ENCODE results near the gene IGF2BP2. TPM values are rescaled to one million over a fixed set of nuclear protein-coding genes. Genes with fewer than 3 reads are reported as not detected.
A peak's percentile ranks its signal among the peaks of the same experiment; 100 is the strongest.

The IGF2BP2 gene
- total and polyA plus RNA-seq, 4 donors: 7.8 to 92.6 (median 11.8) TPM

DNA sequence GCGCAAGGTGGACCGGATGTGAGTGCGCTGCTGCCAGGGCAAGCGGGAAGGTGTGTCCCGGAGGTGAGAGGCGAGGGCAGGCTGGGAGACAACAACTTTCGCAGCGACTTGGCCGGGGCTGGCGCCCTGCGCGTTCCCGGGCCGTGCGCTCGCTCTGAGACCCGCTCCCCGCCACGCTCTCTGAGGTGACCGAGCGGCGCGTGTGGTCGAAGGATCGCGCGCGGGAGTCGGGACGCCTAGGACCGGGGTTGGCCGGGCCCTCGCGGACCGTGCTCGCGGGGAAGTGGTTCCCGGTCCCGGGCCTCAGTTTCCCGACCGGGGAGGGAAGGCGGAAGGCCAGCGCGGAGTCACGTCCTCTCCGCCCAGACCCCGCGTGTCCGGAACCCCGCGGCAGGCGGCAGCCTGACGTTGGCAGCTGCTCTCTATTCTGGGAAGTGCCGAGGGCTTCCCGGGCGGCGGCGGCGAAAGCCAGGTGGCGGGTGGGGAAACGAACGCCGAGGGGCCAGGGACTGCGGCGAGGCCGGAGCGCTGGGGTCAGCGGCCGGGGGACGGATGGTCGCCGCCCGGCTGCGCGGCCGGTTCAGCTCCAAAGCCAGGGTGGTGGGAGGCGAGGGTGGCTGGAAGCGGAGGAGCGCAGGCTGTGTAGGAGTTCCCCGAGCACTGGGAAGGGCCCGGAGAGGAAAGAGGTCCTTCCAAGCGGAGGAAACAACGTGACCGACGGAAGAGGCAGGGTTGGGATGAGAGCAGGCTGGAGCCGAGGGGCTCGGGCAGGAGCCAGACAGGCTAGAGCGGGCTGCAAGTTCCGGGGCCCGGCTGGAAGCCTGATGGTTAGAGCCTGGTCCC, 1.0 kb upstream of the IGF2BP2 start:
- Histone ChIP-seq H3K4me1 (ENCODE audit: control insufficient read depth in 5 of 5, insufficient read depth in 5 of 5, low read length in 5 of 5) (peaks cover 0 to 23% (median 1%) of the 10 kb centered on the region in 5 donors), H3K4me3 (peak overlapping the region; percentile 64), H3K27me3 (ENCODE audit: control insufficient read depth in 3 of 3, insufficient read depth in 3 of 3, low read length in 2 of 3) (no peaks in the 10 kb centered on the region), H3K9me3 (ENCODE audit: control insufficient read depth in 4 of 4, insufficient read depth in 3 of 4, low read length in 3 of 4) (no peaks in the 10 kb centered on the region), H3K9ac (ENCODE audit: insufficient read depth in 1 of 2, low read length in 2 of 2) (peak overlapping the region; percentile 11 to 73), H3K27ac (ENCODE audit: low read depth in 1 of 2, low read length in 1 of 2) (peak overlapping the region; percentile 65 to 83), H3K36me3 (ENCODE audit: control insufficient read depth in 4 of 4, insufficient read depth in 4 of 4, low read length in 4 of 4) (no peaks in the 10 kb centered on the region)
- DNase-seq: peak; percentile 67 to 78 (median 68)
- TF ChIP-seq, protein P1, sequence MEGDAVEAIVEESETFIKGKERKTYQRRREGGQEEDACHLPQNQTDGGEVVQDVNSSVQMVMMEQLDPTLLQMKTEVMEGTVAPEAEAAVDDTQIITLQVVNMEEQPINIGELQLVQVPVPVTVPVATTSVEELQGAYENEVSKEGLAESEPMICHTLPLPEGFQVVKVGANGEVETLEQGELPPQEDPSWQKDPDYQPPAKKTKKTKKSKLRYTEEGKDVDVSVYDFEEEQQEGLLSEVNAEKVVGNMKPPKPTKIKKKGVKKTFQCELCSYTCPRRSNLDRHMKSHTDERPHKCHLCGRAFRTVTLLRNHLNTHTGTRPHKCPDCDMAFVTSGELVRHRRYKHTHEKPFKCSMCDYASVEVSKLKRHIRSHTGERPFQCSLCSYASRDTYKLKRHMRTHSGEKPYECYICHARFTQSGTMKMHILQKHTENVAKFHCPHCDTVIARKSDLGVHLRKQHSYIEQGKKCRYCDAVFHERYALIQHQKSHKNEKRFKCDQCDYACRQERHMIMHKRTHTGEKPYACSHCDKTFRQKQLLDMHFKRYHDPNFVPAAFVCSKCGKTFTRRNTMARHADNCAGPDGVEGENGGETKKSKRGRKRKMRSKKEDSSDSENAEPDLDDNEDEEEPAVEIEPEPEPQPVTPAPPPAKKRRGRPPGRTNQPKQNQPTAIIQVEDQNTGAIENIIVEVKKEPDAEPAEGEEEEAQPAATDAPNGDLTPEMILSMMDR (IDR thresholded peaks at IDR 0.05; ENCODE audit: control extremely low read depth, extremely low read depth): no peak
- peak; percentile 31 for ATAC-seq (ENCODE audit: insufficient read depth, low FRiP score)
- whole genome bisulfite sequencing, 2 donors: 2% methylated on average over 79 to 90 of the region's 90 CpGs

DNA sequence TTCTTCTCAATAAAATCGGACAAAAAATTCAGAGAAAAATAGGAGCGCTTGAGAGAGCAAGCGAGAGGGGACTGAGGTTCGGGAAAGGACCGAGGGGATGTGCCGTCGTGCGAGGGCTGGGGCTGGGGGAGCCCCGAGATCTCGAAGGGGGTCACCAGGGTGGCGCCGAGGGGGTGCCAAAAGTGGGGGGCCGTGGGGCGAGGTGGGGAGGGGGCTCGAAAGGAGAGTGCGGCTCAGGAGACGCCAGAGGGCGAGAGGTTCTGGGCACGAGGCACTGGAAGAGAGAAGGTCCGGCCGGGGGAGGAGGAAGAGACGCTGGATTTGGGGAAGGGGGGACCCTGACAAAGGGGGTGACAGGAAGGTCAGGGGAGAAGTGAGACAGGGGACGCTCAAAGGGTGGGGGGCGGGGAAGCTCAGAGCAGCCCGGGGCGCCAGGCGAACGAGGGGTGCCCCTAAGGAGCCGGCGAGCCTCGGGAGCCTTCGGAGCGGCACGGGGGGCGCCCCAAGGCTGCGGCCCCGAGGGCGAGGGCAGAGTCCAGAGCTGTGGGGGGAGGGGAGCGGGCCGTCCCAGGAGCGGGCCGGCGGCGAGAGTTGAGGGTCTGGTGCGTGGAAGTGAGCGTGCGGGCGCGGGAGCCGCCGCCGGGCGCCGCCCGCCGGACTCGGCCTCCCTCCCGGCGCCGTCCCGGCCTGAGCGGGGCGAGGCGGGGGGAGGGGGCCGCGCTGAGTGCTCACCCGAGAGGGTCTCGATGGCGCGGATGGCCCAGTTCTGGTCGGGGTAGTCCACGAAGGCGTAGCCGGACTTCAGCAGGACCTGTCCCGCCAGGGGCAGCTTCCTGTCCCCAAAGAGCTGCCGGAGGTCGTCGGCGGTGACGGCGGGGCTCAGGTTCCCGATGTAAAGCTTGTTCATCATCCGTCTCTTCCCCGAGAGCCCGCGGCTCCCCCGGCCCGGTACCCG, 514 bp downstream of the IGF2BP2 start:
- peak; percentile 12 for ATAC-seq (ENCODE audit: insufficient read depth, low FRiP score)
- no peaks in the 10 kb centered on the region for H3K36me3 ChIP-seq (ENCODE audit: control insufficient read depth in 4 of 4, insufficient read depth in 4 of 4, low read length in 4 of 4)
- H3K4me1 ChIP-seq (ENCODE audit: control insufficient read depth in 5 of 5, insufficient read depth in 5 of 5, low read length in 5 of 5): peaks cover 0 to 36% (median 12%) of the 10 kb centered on the region in 5 donors
- peak overlapping the region; percentile 62 to 80 for H3K27ac ChIP-seq (ENCODE audit: low read depth in 1 of 2, low read length in 1 of 2)
- no peaks in the 10 kb centered on the region for H3K9me3 ChIP-seq (ENCODE audit: control insufficient read depth in 4 of 4, insufficient read depth in 3 of 4, low read length in 3 of 4)
- H3K4me3 ChIP-seq: peak overlapping the region; percentile 60
- no peaks in the 10 kb centered on the region for H3K27me3 ChIP-seq (ENCODE audit: control insufficient read depth in 3 of 3, insufficient read depth in 3 of 3, low read length in 2 of 3)
- TF ChIP-seq, protein P1 (IDR thresholded peaks at IDR 0.05; ENCODE audit: control extremely low read depth, extremely low read depth): no peak
- 0 to 1% methylated on average over 58 to 89 of the region's 89 CpGs for WGBS, 2 donors
- DNase-seq: peak; percentile 44 to 63 (median 59)
- H3K9ac ChIP-seq (ENCODE audit: insufficient read depth in 1 of 2, low read length in 2 of 2): peak overlapping the region; percentile 76 to 86

DNA sequence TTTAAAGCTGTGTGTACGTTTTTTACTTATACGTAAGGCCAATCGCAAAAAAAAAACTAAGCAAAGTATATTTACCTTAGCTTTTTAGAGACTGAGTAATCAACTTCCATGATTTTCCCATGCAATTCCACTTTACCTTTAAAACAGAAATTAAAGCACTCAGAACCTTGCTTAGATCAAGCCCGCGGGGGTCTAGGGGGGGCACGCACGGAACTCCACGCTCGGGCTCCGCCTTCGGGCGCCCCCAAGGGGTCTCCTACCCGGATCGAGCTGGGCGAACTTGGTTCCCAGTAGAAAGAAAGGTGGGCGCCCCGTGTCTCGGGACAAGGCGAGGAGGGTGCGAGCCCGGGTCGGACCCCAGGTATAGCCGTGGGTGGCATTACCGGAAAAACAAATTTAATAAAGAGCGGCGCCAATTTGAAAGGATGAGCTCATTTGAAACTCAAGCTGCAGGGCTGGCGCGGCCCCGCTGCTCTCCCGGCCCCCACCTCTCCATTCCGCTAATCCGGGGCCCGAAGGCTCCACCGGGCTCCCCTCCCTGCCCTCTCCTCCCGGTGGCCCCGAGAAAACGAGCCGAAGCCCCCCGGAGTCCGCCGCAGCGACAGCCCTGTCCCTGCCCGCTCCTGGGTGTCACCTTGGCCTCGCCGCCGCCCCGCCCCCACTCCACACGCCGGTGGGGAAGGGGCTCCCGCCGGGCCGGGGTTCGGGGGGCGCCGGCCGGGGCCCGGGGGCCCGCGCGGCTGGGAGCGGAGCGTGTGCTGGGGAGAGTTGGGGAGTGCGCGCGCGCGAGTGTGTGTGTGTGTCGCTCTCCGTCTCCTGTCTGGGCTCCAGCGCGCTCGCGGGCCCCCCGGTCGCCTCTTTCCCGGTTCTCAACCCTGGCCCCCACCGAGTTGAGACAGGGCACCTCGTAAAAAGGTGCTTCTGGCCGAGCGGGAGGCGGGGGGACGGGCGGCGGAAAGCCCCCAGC, 1.5 kb downstream of the IGF2BP2 start:
- Histone ChIP-seq H3K9me3 (ENCODE audit: control insufficient read depth in 4 of 4, insufficient read depth in 3 of 4, low read length in 3 of 4) (no peaks in the 10 kb centered on the region), H3K27ac (ENCODE audit: low read depth in 1 of 2, low read length in 1 of 2) (peak overlapping the region in 1 of 2 donors; percentile 80), H3K4me3 (peak overlapping the region; percentile 60), H3K4me1 (ENCODE audit: control insufficient read depth in 5 of 5, insufficient read depth in 5 of 5, low read length in 5 of 5) (peaks cover 0 to 39% (median 12%) of the 10 kb centered on the region in 5 donors), H3K36me3 (ENCODE audit: control insufficient read depth in 4 of 4, insufficient read depth in 4 of 4, low read length in 4 of 4) (no peaks in the 10 kb centered on the region), H3K9ac (ENCODE audit: insufficient read depth in 1 of 2, low read length in 2 of 2) (peak overlapping the region; percentile 75 to 86), H3K27me3 (ENCODE audit: control insufficient read depth in 3 of 3, insufficient read depth in 3 of 3, low read length in 2 of 3) (no peaks in the 10 kb centered on the region)
- TF ChIP-seq, protein P1 (IDR thresholded peaks at IDR 0.05; ENCODE audit: control extremely low read depth, extremely low read depth): no peak
- DNase-seq (peak; percentile 72 to 81 (median 79)), ATAC-seq (ENCODE audit: insufficient read depth, low FRiP score) (no peak)
- WGBS, 2 donors: 0 to 1% methylated on average over 71 to 84 of the region's 84 CpGs
